Lower lobe of right lung (tissue), 2 donors: ENCODE results near the gene ABCC10. TPM values are rescaled to one million over a fixed set of nuclear protein-coding genes. Genes with fewer than 3 reads are reported as not detected.

Experiments
- ATAC-seq, 2 donors: fragments of 200-7000 bp; cut with Tn5 transposase; one replicate each; pipeline ENCODE4 v1.9.1; 2020 to 2022; ENCODE audit warnings: mild to moderate bottlenecking in 2 of 2, moderate library complexity in 2 of 2
- DNase-seq: peaks from one replicate; pipeline ENCODE4 v3.0.0-alpha.2; 2020
- H3K27ac ChIP-seq: fragments of 200-600 bp; one replicate; pipeline ENCODE4 v1.8.0; 2022
- H3K27me3 ChIP-seq: fragments of 200-600 bp; one replicate; pipeline ENCODE4 v1.8.0; 2022; ENCODE audit warnings: low read depth
- H3K36me3 ChIP-seq: fragments of 200-600 bp; one replicate; pipeline ENCODE4 v1.8.0; 2022; ENCODE audit warnings: mild to moderate bottlenecking
- H3K4me1 ChIP-seq: fragments of 200-600 bp; one replicate; pipeline ENCODE4 v1.8.0; 2022
- H3K4me3 ChIP-seq: fragments of 200-600 bp; one replicate; pipeline ENCODE4 v1.8.0; 2022; ENCODE audit warnings: mild to moderate bottlenecking
- H3K9me3 ChIP-seq: fragments of 200-600 bp; one replicate; pipeline ENCODE4 v1.8.0; 2022
- CTCF ChIP-seq: fragments of 200-600 bp; IDR thresholded peaks from one replicate; pipeline ENCODE4 v1.8.0; 2022; ENCODE audit warnings: antibody characterized with exemption, mild to moderate bottlenecking
- intact Hi-C: fragments of 100-400 bp; cut with DNase I; formaldehyde crosslinking; loops from one replicate; pipeline ENCODE4 v1.11.0; 2022
- total RNA-seq: library from RNA; stranded (reverse); fragmentation: NEBNext Ultra II Directional; extraction: Animal tissue kit (Norgen Biotek cat#: 25700); gene quantifications from one replicate; pipeline ENCODE4 v1.2.1, GENCODE V29; 2021
- donor health status: DM: no; HTN: yes; CAD: no; lungs with severe emphysema.

ABCC10 gene
- total RNA-seq, 1 donor from 2014 or later: 34.4 TPM

GRCh38 chr6:43428874-43429273 lies 1.5 kb downstream of the ABCC10 start:
- peaks cover 22% of the 10 kb centered on the region for H3K4me1 ChIP-seq
- peak overlapping the region; percentile 95 for H3K4me3 ChIP-seq
- no peaks in the 10 kb centered on the region for H3K27me3 ChIP-seq
- H3K9me3 ChIP-seq: no peaks in the 10 kb centered on the region
- DNase-seq (no peak), ATAC-seq (no peak)
- peak overlapping the region; percentile 91 for H3K27ac ChIP-seq
- peaks cover 26% of the 10 kb centered on the region for H3K36me3 ChIP-seq
- intact Hi-C loops: no loop called here
- TF ChIP-seq CTCF: no peak

GRCh38 chr6:43432009-43432945 lies 4.9 kb downstream of the ABCC10 start:
- intact Hi-C loops: no loop called here
- TF ChIP-seq CTCF: no peak
- Histone ChIP-seq H3K27ac (no peak overlapping the region), H3K9me3 (no peaks in the 10 kb centered on the region), H3K4me1 (peaks cover 32% of the 10 kb centered on the region), H3K36me3 (peaks cover 48% of the 10 kb centered on the region), H3K4me3 (no peak overlapping the region), H3K27me3 (no peaks in the 10 kb centered on the region)
- DNase-seq: no peak
- no peak for ATAC-seq

GRCh38 chr6:43433148-43433547 lies 5.8 kb downstream of the ABCC10 start:
- peaks cover 32% of the 10 kb centered on the region for H3K4me1 ChIP-seq

GRCh38 chr6:43434001-43434840 lies 6.9 kb downstream of the ABCC10 start:
- Histone ChIP-seq H3K36me3 (peaks cover 62% of the 10 kb centered on the region), H3K4me3 (no peak overlapping the region), H3K4me1 (peaks cover 22% of the 10 kb centered on the region), H3K27me3 (no peaks in the 10 kb centered on the region), H3K9me3 (no peaks in the 10 kb centered on the region), H3K27ac (no peak overlapping the region)
- ATAC-seq (no peak), DNase-seq (no peak)
- TF ChIP-seq CTCF: no peak
- intact Hi-C loops: no loop called here

More at GRCh38 chr6:43433148-43433547, 5.8 kb downstream of the ABCC10 start:
- TF ChIP-seq CTCF: no peak
- DNase-seq (no peak), ATAC-seq (no peak)
- Histone ChIP-seq H3K4me3 (no peak overlapping the region), H3K9me3 (no peaks in the 10 kb centered on the region), H3K36me3 (peaks cover 51% of the 10 kb centered on the region), H3K27ac (no peak overlapping the region), H3K27me3 (no peaks in the 10 kb centered on the region)
- intact Hi-C loops: no loop called here

- Histone ChIP-seq H3K27me3 (no peaks in the 10 kb centered on the region), H3K9me3 (no peaks in the 10 kb centered on the region), H3K4me1 (peaks cover 17% of the 10 kb centered on the region), H3K4me3 (no peak overlapping the region), H3K36me3 (peaks cover 69% of the 10 kb centered on the region), H3K27ac (no peak overlapping the region)
- ATAC-seq (no peak), DNase-seq (no peak)
- TF ChIP-seq CTCF: no peak
- intact Hi-C loops: no loop called here
Measured at GRCh38 chr6:43434943-43435342, 7.6 kb downstream of the ABCC10 start.
